Large intestine (tissue), 3 donors: ENCODE data around the gene MTUS2. TPM values are rescaled to one million over a fixed set of nuclear protein-coding genes. Genes with fewer than 3 reads are reported as not detected.
A peak's percentile ranks its signal among the peaks of the same experiment; 100 is the strongest.
"Not testable (repeated sequence)": the region's sequence is repeated elsewhere in the genome, so short reads cannot be mapped to it uniquely, and the experiment has no call there.

Source experiments
- DNase-seq, 2 donors: peaks; one replicate each; pipeline versions ENCODE4 v3.0.0 to v3.0.0-alpha.2; 2013
- H3K27ac ChIP-seq: one replicate; pipeline ENCODE4 v1.5.1; 2013; ENCODE audit warnings: low read length
- H3K27me3 ChIP-seq: 2 replicates; pipeline ENCODE4 v1.6.1; 2013; ENCODE audit warnings: low read length; ENCODE audit not compliant: control insufficient read depth, insufficient read depth
- H3K36me3 ChIP-seq: 2 replicates; pipeline ENCODE4 v1.6.1; 2013; ENCODE audit warnings: low read length; ENCODE audit not compliant: control insufficient read depth, insufficient read depth
- H3K4me1 ChIP-seq: one replicate; pipeline ENCODE4 v1.6.1; 2013; ENCODE audit warnings: low read length; ENCODE audit not compliant: control insufficient read depth, insufficient read depth
- H3K4me3 ChIP-seq: one replicate; pipeline ENCODE4 v1.5.1; 2013; ENCODE audit warnings: low read length
- H3K9me3 ChIP-seq: one replicate; pipeline ENCODE4 v1.6.1; 2013; ENCODE audit warnings: mild to moderate bottlenecking, low read depth, low read length, moderate library complexity; ENCODE audit not compliant: control insufficient read depth
- whole genome bisulfite sequencing: methylation state at CpG from one replicate; pipeline ENCODE4 v1.1.5; 2013; ENCODE audit warnings: low lambda C conversion rate; ENCODE audit not compliant: insufficient coverage; 5-methylcytosine and 5-hydroxymethylcytosine counted together
- polyA plus RNA-seq: library from polyadenylated mRNA; unstranded; fragments of 120-200 nt; gene quantifications from one replicate; pipeline ENCODE4 v1.2.1, GENCODE V29; 2013

Gene MTUS2
- polyA plus RNA-seq, 1 donor: 1.9 TPM

DNA sequence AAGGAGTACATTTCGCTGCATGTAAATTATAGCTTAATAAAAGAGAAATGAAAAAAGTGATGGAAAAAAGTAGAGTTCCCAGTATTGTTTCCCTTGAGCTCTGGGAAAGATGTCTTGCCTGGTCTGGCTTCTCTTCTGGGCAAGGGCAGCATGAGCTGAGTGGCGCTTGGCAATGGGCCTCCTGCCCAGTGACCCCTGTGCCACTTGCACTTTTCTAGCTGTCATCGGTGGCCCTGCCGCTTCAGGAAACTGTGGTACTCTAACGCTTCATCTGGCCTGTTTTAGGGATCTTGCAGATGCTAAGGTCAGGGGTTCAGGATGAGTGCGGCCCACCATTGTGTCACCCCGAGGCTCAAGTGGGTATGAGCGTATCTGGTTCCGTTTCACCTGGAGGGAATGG lies 161.4 kb downstream of the MTUS2 start:
- Histone ChIP-seq H3K4me3 (no peak overlapping the region), H3K27ac (no peak overlapping the region), H3K9me3 (no peaks in the 10 kb centered on the region), H3K4me1 (peaks cover 7% of the 10 kb centered on the region), H3K36me3 (no peaks in the 10 kb centered on the region), H3K27me3 (no peaks in the 10 kb centered on the region)
- no peak for DNase-seq
- 100% methylated on average over 2 of the region's 9 CpGs for WGBS

DNA sequence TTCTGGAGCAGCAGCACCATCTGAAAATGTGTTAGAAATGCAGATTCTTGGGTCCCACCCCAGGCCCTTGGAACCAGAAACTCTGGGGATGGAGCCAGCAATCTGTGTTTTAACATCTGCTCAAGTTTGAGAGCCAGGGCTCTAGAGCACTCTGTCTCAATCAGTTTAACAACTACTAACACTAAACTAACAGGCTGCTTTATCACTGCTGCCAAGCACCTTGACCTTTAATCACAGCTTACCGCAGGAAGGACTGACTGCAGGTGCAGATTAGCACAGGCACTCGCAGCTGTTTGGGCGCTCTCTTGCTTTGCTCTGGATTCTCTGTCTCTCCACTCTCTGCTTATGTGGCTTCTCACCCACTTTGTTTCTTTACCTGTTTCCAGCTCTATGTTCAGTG lies 163.5 kb downstream of the MTUS2 start:
- no CpG with 5 or more reads among the region's 3 CpGs for WGBS
- no peaks in the 10 kb centered on the region for H3K9me3 ChIP-seq
- DNase-seq: peak; percentile 41 to 61
- H3K27me3 ChIP-seq: no peaks in the 10 kb centered on the region
- H3K4me1 ChIP-seq: peaks cover 7% of the 10 kb centered on the region
- H3K27ac ChIP-seq: no peak overlapping the region
- no peak overlapping the region for H3K4me3 ChIP-seq
- H3K36me3 ChIP-seq: no peaks in the 10 kb centered on the region

DNA sequence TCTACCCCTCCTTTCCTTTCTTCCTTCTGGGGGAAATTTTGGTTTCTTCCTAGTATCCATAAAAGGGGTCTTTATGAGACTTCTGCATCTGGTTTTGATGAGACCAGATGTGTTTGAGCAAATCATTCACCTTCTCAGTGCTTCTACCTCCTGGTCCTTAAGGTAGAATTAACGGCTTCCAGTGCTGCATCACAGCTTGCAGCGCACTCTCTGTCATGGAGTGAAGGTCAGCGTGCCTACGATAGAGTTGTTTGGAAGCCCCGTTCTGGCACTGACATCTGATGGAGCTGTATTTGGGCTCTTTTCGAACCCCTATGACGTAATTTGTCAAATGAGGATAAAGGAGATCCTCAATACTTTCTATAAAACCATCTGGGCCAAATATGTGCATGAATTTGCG lies 164.2 kb downstream of the MTUS2 start:
- no CpG with 5 or more reads among the region's 8 CpGs for WGBS
- no peaks in the 10 kb centered on the region for H3K27me3 ChIP-seq
- H3K27ac ChIP-seq: no peak overlapping the region
- no peaks in the 10 kb centered on the region for H3K36me3 ChIP-seq
- no peaks in the 10 kb centered on the region for H3K9me3 ChIP-seq
- no peak overlapping the region for H3K4me3 ChIP-seq
- peaks cover 7% of the 10 kb centered on the region for H3K4me1 ChIP-seq
- no peak for DNase-seq

DNA sequence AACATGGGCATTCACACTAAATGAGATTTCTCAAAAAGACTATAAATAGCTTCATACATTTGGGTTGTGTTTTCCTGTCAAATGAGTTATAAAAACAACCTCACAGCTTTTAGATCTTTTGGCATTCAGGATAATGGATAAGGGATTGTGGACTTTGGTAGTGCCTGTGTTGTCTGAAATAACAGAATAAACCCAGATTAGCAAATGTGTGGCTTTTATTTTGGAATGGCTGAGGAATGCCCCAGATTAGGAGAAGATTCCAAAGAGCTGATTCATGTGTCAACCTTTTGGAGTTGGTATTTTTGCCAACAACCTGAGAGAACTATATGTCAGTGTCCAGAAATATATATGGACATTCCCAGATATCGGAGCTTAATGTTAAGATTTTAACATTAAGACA lies 164.7 kb downstream of the MTUS2 start:
- whole genome bisulfite sequencing: 100% methylated on average over 1 of the region's 1 CpG
- no peak for DNase-seq
- H3K36me3 ChIP-seq: no peaks in the 10 kb centered on the region
- peaks cover 7% of the 10 kb centered on the region for H3K4me1 ChIP-seq
- H3K4me3 ChIP-seq: no peak overlapping the region
- H3K27ac ChIP-seq: no peak overlapping the region
- no peaks in the 10 kb centered on the region for H3K9me3 ChIP-seq
- no peaks in the 10 kb centered on the region for H3K27me3 ChIP-seq

GRCh38 chr13:28990378-28990777 lies 170.2 kb downstream of the MTUS2 start:
- not testable (repeated sequence) for H3K27me3 ChIP-seq, H3K27ac ChIP-seq, H3K9me3 ChIP-seq, H3K4me3 ChIP-seq, H3K4me1 ChIP-seq, H3K36me3 ChIP-seq, DNase-seq
- WGBS: no CpG with 5 or more reads among the region's 3 CpGs

DNA sequence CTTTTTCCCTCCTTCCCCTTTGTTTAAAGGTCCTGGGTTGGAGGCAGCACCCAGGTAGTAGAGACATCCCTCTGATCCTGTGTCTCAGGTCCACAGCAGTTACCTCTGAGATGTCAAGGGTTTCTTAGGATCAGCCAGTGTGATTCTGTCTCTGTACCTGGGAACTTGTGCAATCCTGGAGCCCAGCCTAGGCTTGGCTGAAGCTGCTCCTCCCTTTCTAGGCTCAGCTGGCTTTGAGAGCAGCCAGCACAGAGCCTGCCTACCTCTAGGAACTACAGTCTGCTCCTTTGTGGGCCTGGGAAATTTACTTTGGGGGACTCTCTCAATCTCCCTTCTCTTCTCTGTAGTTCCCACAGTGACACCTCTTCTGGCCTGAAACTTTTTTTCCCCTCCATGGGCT lies 171.6 kb downstream of the MTUS2 start:
- no peak for DNase-seq
- no peaks in the 10 kb centered on the region for H3K4me1 ChIP-seq
- no peaks in the 10 kb centered on the region for H3K27me3 ChIP-seq
- H3K4me3 ChIP-seq: no peak overlapping the region
- no peaks in the 10 kb centered on the region for H3K9me3 ChIP-seq
- no peak overlapping the region for H3K27ac ChIP-seq
- H3K36me3 ChIP-seq: no peaks in the 10 kb centered on the region

DNA sequence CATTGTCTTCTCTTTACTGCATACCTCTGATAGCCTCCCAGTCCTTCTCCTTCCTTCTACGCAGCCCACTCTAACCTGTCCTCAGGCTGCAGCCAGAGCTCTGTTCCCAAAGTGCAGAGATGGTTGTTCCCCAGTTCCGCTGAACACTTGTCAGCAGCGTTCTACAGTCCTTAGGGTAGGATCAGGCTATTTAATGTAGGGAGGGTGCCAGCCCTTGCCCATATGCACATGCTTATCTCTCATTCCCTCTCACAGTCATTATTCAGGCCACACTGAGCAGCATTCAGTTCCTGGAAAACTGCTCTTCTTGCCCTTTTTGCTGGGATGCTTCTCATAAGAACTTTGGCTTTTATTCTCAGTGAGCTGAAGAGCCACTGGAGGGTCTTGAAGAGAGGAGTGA lies 180.7 kb downstream of the MTUS2 start:
- Histone ChIP-seq H3K36me3 (no peaks in the 10 kb centered on the region), H3K4me1 (no peaks in the 10 kb centered on the region), H3K27ac (no peak overlapping the region), H3K9me3 (no peaks in the 10 kb centered on the region), H3K4me3 (no peak overlapping the region), H3K27me3 (peaks cover 2% of the 10 kb centered on the region)
- no peak for DNase-seq
- no CpG with 5 or more reads among the region's 3 CpGs for WGBS

- no peak overlapping the region for H3K4me3 ChIP-seq
- 0% methylated on average over 1 of the region's 8 CpGs for WGBS
- peaks cover 2% of the 10 kb centered on the region for H3K27me3 ChIP-seq
- H3K4me1 ChIP-seq: no peaks in the 10 kb centered on the region
- no peak overlapping the region for H3K27ac ChIP-seq
- DNase-seq: no peak
- no peaks in the 10 kb centered on the region for H3K9me3 ChIP-seq
- no peaks in the 10 kb centered on the region for H3K36me3 ChIP-seq
Observed at GRCh38 chr13:29005035-29005762, 185.1 kb downstream of the MTUS2 start.

GRCh38 chr13:29005763-29006120 lies 185.6 kb downstream of the MTUS2 start:
- H3K4me3 ChIP-seq: no peak overlapping the region
- H3K27ac ChIP-seq: no peak overlapping the region
- H3K4me1 ChIP-seq: no peaks in the 10 kb centered on the region
- DNase-seq: no peak
- peaks cover 2% of the 10 kb centered on the region for H3K27me3 ChIP-seq
- no CpG with 5 or more reads among the region's 2 CpGs for WGBS
- no peaks in the 10 kb centered on the region for H3K36me3 ChIP-seq
- no peaks in the 10 kb centered on the region for H3K9me3 ChIP-seq

GRCh38 chr13:29006359-29006850 lies 186.3 kb downstream of the MTUS2 start:
- Histone ChIP-seq H3K27ac (no peak overlapping the region), H3K4me1 (no peaks in the 10 kb centered on the region), H3K36me3 (no peaks in the 10 kb centered on the region), H3K4me3 (no peak overlapping the region), H3K27me3 (peaks cover 2% of the 10 kb centered on the region), H3K9me3 (no peaks in the 10 kb centered on the region)
- DNase-seq: no peak
- WGBS: no CpG with 5 or more reads among the region's 2 CpGs

- Histone ChIP-seq H3K9me3 (no peaks in the 10 kb centered on the region), H3K4me3 (no peak overlapping the region), H3K27me3 (peaks cover 2% of the 10 kb centered on the region), H3K27ac (no peak overlapping the region), H3K36me3 (no peaks in the 10 kb centered on the region), H3K4me1 (no peaks in the 10 kb centered on the region)
- WGBS: 80% methylated on average over 2 of the region's 4 CpGs
- no peak for DNase-seq
Observed at GRCh38 chr13:29008296-29008695, 188.2 kb downstream of the MTUS2 start.
